Activated naive CD8-positive, alpha-beta T cell treated with anti-CD3 and anti-CD28 coated beads for 36 hours (primary cell): ENCODE measurements around the gene C1S. TPM values are rescaled to one million over a fixed set of nuclear protein-coding genes. Genes with fewer than 3 reads are reported as not detected.
"Not testable (repeated sequence)": the region's sequence is repeated elsewhere in the genome, so short reads cannot be mapped to it uniquely, and the experiment has no call there.

Experiments
- DNase-seq: peaks from one replicate; pipeline ENCODE4 v3.0.0; 2021
- H3K27ac Mint-ChIP-seq: one replicate; pipeline ENCODE4 v1.8.0; 2022; ENCODE audit warnings: mild to moderate bottlenecking, moderate library complexity, mixed read lengths
- H3K27me3 Mint-ChIP-seq: one replicate; pipeline ENCODE4 v1.8.0; 2022; ENCODE audit warnings: mild to moderate bottlenecking, mixed read lengths
- H3K36me3 Mint-ChIP-seq: one replicate; pipeline ENCODE4 v1.8.0; 2021; ENCODE audit warnings: mild to moderate bottlenecking, mixed read lengths
- H3K4me1 Mint-ChIP-seq: one replicate; pipeline ENCODE4 v1.8.0; 2021; ENCODE audit warnings: mixed read lengths
- H3K4me3 Mint-ChIP-seq: one replicate; pipeline ENCODE4 v1.8.0; 2022; ENCODE audit warnings: mild to moderate bottlenecking, moderate library complexity, mixed read lengths
- H3K9me3 Mint-ChIP-seq: one replicate; pipeline ENCODE4 v1.8.0; 2022; ENCODE audit warnings: mixed read lengths
- total RNA-seq, 2 experiments: library from RNA; stranded (reverse); gene quantifications; one replicate each; pipeline ENCODE4 v1.2.3, GENCODE V29; 2021

C1S gene
- under 1 TPM; 0.47 to 0.66 TPM for total RNA-seq

GRCh38 chr12:7060353-7060954 is at the start of gene C1S:
TSS of gene C1S (plus strand) at chr12:7060718. CDS start at chr12:7061913, 1,195 bp downstream.
- Mint-ChIP-seq H3K4me3 (no peak within 1 kb of the TSS), H3K27me3 (peaks cover 19% of the 10 kb centered on the region), H3K27ac (no peak within 1 kb of the TSS), H3K4me1 (no peaks in the 10 kb centered on the region), H3K36me3 (no peaks in the 10 kb centered on the region), H3K9me3 (no peaks in the 10 kb centered on the region)
- DNase-seq: no peak

- peaks cover 19% of the 10 kb centered on the region for H3K4me1 Mint-ChIP-seq
- DNase-seq, H3K36me3 Mint-ChIP-seq: not testable (repeated sequence)
These were observed 49.1 kb upstream of the C1S start for GRCh38 chr12:7011398-7011797.

GRCh38 chr12:7012024-7012607 is 48.4 kb upstream of the C1S start:
- H3K4me3 Mint-ChIP-seq: no peak overlapping the region
- peaks cover 26% of the 10 kb centered on the region for H3K4me1 Mint-ChIP-seq
- H3K27me3 Mint-ChIP-seq: no peaks in the 10 kb centered on the region
- no peak for DNase-seq
- no peaks in the 10 kb centered on the region for H3K9me3 Mint-ChIP-seq
- peaks cover 9% of the 10 kb centered on the region for H3K36me3 Mint-ChIP-seq
- H3K27ac Mint-ChIP-seq: no peak overlapping the region

More at GRCh38 chr12:7011398-7011797, 49.1 kb upstream of the C1S start:
- H3K27ac Mint-ChIP-seq, H3K4me3 Mint-ChIP-seq, H3K27me3 Mint-ChIP-seq, H3K9me3 Mint-ChIP-seq: not testable (repeated sequence)

- DNase-seq: no peak
- H3K27me3 Mint-ChIP-seq: no peaks in the 10 kb centered on the region
- H3K4me3 Mint-ChIP-seq: no peak overlapping the region
- H3K4me1 Mint-ChIP-seq: peaks cover 28% of the 10 kb centered on the region
- no peak overlapping the region for H3K27ac Mint-ChIP-seq
- no peaks in the 10 kb centered on the region for H3K9me3 Mint-ChIP-seq
- H3K36me3 Mint-ChIP-seq: peaks cover 9% of the 10 kb centered on the region
These were observed 47.4 kb upstream of the C1S start for GRCh38 chr12:7013101-7013500.

GRCh38 chr12:7015555-7016370 is 44.8 kb upstream of the C1S start:
- peaks cover 9% of the 10 kb centered on the region for H3K36me3 Mint-ChIP-seq
- no peak overlapping the region for H3K4me3 Mint-ChIP-seq

GRCh38 chr12:7016958-7017571 is 43.5 kb upstream of the C1S start:
- peak overlapping the region; percentile 89 for H3K27ac Mint-ChIP-seq
- H3K4me1 Mint-ChIP-seq: peaks cover 32% of the 10 kb centered on the region
- no peaks in the 10 kb centered on the region for H3K27me3 Mint-ChIP-seq
- peak overlapping the region; percentile 93 for H3K4me3 Mint-ChIP-seq
- no peaks in the 10 kb centered on the region for H3K9me3 Mint-ChIP-seq
- no peak for DNase-seq
- H3K36me3 Mint-ChIP-seq: peaks cover 9% of the 10 kb centered on the region

More at GRCh38 chr12:7015555-7016370, 44.8 kb upstream of the C1S start:
- no peaks in the 10 kb centered on the region for H3K27me3 Mint-ChIP-seq
- no peak for DNase-seq
- peaks cover 32% of the 10 kb centered on the region for H3K4me1 Mint-ChIP-seq
- no peak overlapping the region for H3K27ac Mint-ChIP-seq
- H3K9me3 Mint-ChIP-seq: no peaks in the 10 kb centered on the region

GRCh38 chr12:7017870-7018349 is 42.6 kb upstream of the C1S start:
- H3K27me3 Mint-ChIP-seq: no peaks in the 10 kb centered on the region
- H3K4me1 Mint-ChIP-seq: peaks cover 32% of the 10 kb centered on the region
- H3K9me3 Mint-ChIP-seq: no peaks in the 10 kb centered on the region
- H3K27ac Mint-ChIP-seq: peak overlapping the region; percentile 89
- peak overlapping the region; percentile 93 for H3K4me3 Mint-ChIP-seq
- peaks cover 9% of the 10 kb centered on the region for H3K36me3 Mint-ChIP-seq
- DNase-seq: no peak

- H3K27me3 Mint-ChIP-seq: no peaks in the 10 kb centered on the region
- no peaks in the 10 kb centered on the region for H3K9me3 Mint-ChIP-seq
- peak within 1 kb of the TSS; percentile 89 for H3K27ac Mint-ChIP-seq
These were observed 42.0 kb upstream of the C1S start, which contains the start of gene LPCAT3 for GRCh38 chr12:7018350-7019042. TSS of gene LPCAT3 (minus strand) at chr12:7018476. CDS start at chr12:7018424, 52 bp downstream.

GRCh38 chr12:7019043-7019569 is 41.4 kb upstream of the C1S start:
- Mint-ChIP-seq H3K27me3 (no peaks in the 10 kb centered on the region), H3K9me3 (no peaks in the 10 kb centered on the region), H3K4me1 (peaks cover 27% of the 10 kb centered on the region), H3K4me3 (peak overlapping the region; percentile 93), H3K36me3 (peaks cover 9% of the 10 kb centered on the region), H3K27ac (peak overlapping the region; percentile 89)
- no peak for DNase-seq

More at GRCh38 chr12:7018350-7019042, 42.0 kb upstream of the C1S start, which contains the start of gene LPCAT3:
- H3K4me3 Mint-ChIP-seq: peak within 1 kb of the TSS; percentile 93
- H3K36me3 Mint-ChIP-seq: peaks cover 9% of the 10 kb centered on the region
- peak; percentile 99 for DNase-seq
- H3K4me1 Mint-ChIP-seq: peaks cover 32% of the 10 kb centered on the region

- Mint-ChIP-seq H3K9me3 (no peaks in the 10 kb centered on the region), H3K36me3 (peaks cover 2% of the 10 kb centered on the region), H3K4me3 (no peak overlapping the region), H3K27me3 (no peaks in the 10 kb centered on the region), H3K4me1 (peaks cover 13% of the 10 kb centered on the region), H3K27ac (no peak overlapping the region)
- DNase-seq: no peak
These were observed 38.6 kb upstream of the C1S start for GRCh38 chr12:7021956-7022355.

GRCh38 chr12:7023114-7023513 is 37.4 kb upstream of the C1S start:
- no peak for DNase-seq
- no peak overlapping the region for H3K27ac Mint-ChIP-seq
- no peaks in the 10 kb centered on the region for H3K27me3 Mint-ChIP-seq
- no peak overlapping the region for H3K4me3 Mint-ChIP-seq
- no peaks in the 10 kb centered on the region for H3K9me3 Mint-ChIP-seq
- no peaks in the 10 kb centered on the region for H3K36me3 Mint-ChIP-seq
- peaks cover 7% of the 10 kb centered on the region for H3K4me1 Mint-ChIP-seq

- DNase-seq: no peak
These were observed 33.7 kb upstream of the C1S start for GRCh38 chr12:7026854-7027253.

GRCh38 chr12:7031306-7031705 is 29.2 kb upstream of the C1S start:
- no peak for DNase-seq
- Mint-ChIP-seq H3K36me3 (no peaks in the 10 kb centered on the region), H3K9me3 (no peaks in the 10 kb centered on the region), H3K4me1 (no peaks in the 10 kb centered on the region), H3K4me3 (no peak overlapping the region), H3K27me3 (no peaks in the 10 kb centered on the region), H3K27ac (no peak overlapping the region)

More at GRCh38 chr12:7026854-7027253, 33.7 kb upstream of the C1S start:
- no peak overlapping the region for H3K27ac Mint-ChIP-seq
- H3K4me1 Mint-ChIP-seq: no peaks in the 10 kb centered on the region
- H3K27me3 Mint-ChIP-seq: no peaks in the 10 kb centered on the region
- H3K9me3 Mint-ChIP-seq: no peaks in the 10 kb centered on the region
- no peaks in the 10 kb centered on the region for H3K36me3 Mint-ChIP-seq
- no peak overlapping the region for H3K4me3 Mint-ChIP-seq

- Mint-ChIP-seq H3K9me3 (no peaks in the 10 kb centered on the region), H3K4me1 (no peaks in the 10 kb centered on the region), H3K36me3 (no peaks in the 10 kb centered on the region), H3K4me3 (no peak overlapping the region), H3K27ac (no peak overlapping the region), H3K27me3 (no peaks in the 10 kb centered on the region)
- no peak for DNase-seq
These were observed 27.5 kb upstream of the C1S start for GRCh38 chr12:7032990-7033389.
